ENCODE data around the gene C10orf62. TPM values are rescaled to one million over a fixed set of nuclear protein-coding genes. Genes with fewer than 3 reads are reported as not detected.

Gene C10orf62, protein sequence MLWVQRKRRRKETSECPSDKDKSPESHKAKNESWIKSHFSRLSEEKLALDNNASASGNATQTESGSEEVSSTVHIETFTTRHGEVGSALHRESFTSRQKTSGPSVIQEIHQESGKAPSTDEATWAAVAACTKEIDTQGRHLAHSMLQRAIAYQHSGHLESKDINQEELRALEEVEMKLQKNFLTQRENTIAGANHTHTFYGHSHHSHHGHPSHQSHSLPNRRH
- total RNA-seq (1 to 10 TPM in 3 of 9 donors, under 1 TPM in 3, not detected in 3; 0.47 to 2.3 (median 1.0) TPM), polyA plus RNA-seq (1 to 10 TPM in 1 of 3 donors, under 1 TPM in 2; 0.26 to 1.3 (median 0.44) TPM)
- long read RNA-seq, donor 1, result 0 reads
- long read RNA-seq, donor 2, result 0 reads
- long read RNA-seq, donor 3, result 0 reads
- long read RNA-seq, donor 4, result 0 reads
- long read RNA-seq, donor 5, result 0 reads
- long read RNA-seq, donor 6, result 0 reads
- long read RNA-seq, donor 7, result 0 reads
- long read RNA-seq, donor 8, result 0 reads
- long read RNA-seq, donor 9, result 0 reads
- long read RNA-seq, donor 10, result 0 reads

DNA sequence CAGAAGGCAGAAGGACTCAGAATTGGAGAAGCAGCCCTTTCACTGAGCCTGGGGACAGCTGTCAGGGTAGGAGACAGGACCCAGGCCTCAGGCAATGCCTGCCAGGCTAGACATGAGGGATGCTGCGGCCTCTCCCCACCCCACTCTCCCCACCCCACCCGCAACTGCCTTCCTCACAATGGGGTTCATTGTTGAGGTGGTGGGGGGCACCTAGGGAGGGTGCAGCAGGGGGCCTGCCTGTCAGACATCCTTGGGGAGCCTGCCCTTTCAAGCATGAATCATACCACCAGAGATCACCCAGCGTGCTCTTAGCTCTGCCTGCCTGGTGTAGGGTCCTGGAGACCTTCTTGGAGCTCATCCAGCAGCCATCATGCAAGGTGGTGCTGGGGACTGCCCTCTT lies at the start of gene C10orf62:
Gene C10orf62 (plus strand): TSS at position 243 of the 400 bp plus-strand sequence. CDS start 177 bp downstream, outside the sequence.
- TF ChIP-seq, protein P1, sequence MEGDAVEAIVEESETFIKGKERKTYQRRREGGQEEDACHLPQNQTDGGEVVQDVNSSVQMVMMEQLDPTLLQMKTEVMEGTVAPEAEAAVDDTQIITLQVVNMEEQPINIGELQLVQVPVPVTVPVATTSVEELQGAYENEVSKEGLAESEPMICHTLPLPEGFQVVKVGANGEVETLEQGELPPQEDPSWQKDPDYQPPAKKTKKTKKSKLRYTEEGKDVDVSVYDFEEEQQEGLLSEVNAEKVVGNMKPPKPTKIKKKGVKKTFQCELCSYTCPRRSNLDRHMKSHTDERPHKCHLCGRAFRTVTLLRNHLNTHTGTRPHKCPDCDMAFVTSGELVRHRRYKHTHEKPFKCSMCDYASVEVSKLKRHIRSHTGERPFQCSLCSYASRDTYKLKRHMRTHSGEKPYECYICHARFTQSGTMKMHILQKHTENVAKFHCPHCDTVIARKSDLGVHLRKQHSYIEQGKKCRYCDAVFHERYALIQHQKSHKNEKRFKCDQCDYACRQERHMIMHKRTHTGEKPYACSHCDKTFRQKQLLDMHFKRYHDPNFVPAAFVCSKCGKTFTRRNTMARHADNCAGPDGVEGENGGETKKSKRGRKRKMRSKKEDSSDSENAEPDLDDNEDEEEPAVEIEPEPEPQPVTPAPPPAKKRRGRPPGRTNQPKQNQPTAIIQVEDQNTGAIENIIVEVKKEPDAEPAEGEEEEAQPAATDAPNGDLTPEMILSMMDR (IDR thresholded peaks at IDR 0.05), result no peak
- no peak for TF ChIP-seq POLR2A (IDR thresholded peaks at IDR 0.05)

DNA sequence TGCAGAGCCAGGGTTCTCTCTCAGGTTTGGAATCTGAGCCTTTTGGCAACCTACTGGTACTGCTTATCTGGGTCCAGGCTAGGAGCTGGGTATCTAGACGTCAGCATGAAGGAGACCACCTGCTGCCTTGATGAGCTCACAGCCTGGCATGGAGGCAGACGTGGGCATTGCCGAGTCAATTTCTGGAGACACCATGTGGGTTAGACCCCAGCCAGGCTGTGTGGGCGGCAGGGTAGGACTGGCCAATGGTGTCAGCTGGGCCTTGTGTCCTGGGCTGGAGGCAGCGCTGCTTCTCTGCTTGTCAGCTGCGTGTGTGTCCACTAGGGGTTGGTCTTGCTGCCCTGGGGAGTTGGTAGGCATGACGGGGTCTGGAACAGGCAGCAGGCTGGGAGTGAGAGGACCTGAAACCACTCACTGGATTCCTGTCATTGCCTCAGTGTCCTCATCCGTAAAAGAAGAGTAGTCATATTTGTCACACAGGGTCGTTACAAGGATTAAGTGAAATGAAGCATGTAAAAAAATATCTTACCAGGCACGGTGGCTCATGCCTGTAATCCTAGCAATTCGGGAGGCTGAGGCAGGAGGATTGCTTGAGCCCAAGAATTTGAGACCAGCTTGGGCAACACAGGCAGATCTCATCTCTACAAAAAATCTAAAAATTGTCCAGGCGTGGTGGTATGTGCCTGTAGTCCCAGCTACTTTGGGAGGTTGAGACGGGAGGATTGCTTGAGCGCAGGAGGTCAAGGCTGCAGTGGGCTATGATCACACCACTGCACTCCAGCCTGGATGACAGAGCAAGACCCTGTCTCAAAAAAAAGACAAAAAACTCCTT lies 48.6 kb upstream of the C10orf62 start:
- Histone ChIP-seq H3K9me3 (replicated peaks in 1 of 3) (no peaks in the 10 kb centered on the region), H3K36me3 (replicated peaks in 1 of 2) (no peaks in the 10 kb centered on the region), H3K4me1 (replicated peaks in 1 of 2) (peaks cover 12 to 22% of the 10 kb centered on the region in 2 donors), H3K27me3 (no peaks in the 10 kb centered on the region), H3K4me3 (no peak overlapping the region), H3K27ac (peak overlapping the region in 1 of 5 donors; percentile 42)
- 84 to 87% (median 86%) methylated on average over 8 to 14 of the region's 14 CpGs for WGBS, 4 donors
- no peak for TF ChIP-seq POLR2A (IDR thresholded peaks at IDR 0.05)
- TF ChIP-seq, protein P1 (IDR thresholded peaks at IDR 0.05), result no peak
- intact Hi-C loops (cut with DNase I), result loop anchor here in 1 of 2 donors (5.0 kb wide), 1 partner anchor 39 kb away; no protein-coding TSS in a partner anchor
- DNase-seq, result no peak

More for the DNA sequence above, at the start of gene C10orf62:
- Histone ChIP-seq H3K36me3 (replicated peaks in 1 of 2) (no peaks in the 10 kb centered on the region), H3K4me1 (replicated peaks in 1 of 2) (peaks cover 8 to 23% of the 10 kb centered on the region in 2 donors), H3K4me3 (no peak within 1 kb of the TSS), H3K27ac (no peak within 1 kb of the TSS), H3K27me3 (no peaks in the 10 kb centered on the region), H3K9me3 (replicated peaks in 1 of 3) (no peaks in the 10 kb centered on the region)
- intact Hi-C loops (cut with DNase I), result no loop called here
- 82 to 100% (median 93%) methylated on average over 1 to 3 of the region's 3 CpGs for WGBS, 4 donors
- DNase-seq, result no peak

DNA sequence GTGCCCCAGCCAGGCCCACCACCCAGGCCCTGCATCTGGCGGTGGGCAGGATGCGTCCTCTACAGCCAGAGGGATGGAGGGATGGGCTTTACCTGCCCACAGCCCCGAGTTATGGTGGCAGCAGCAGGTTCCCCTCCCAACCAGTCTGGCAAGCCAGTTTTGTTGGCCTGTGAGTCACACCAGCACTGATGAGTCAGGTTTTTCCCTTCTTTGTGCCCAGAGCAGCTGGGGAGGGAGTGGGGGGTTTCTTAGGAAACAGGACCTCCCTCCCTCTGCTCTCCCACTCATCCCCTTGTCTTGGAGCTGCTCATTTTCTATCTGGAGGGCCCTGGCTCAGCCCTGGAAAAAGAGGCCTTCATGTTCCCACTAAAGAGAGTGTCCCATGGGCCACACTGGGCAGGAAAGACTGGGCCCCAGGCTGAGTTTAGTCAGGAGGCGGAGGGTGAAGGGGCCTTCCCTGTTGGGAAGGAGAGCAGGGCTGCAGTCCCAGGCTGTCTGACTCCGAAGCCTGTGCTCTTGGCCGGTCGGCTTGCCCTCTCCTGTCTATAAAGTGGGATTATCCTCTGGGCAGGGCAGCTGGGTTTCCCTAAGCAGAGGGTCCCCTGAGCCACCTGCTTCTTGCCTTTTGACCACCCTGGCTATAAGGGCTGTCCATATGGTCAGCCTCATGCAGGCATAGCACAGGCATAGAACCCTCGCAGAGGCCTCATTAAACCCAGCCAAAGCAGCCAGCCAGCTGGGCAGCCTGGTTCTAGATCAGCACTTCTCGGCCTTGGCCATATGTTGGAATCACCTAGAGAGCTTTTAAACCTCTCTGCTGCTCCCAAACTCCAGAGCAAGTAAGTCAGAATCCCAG lies 47.1 kb upstream of the C10orf62 start:
- intact Hi-C loops (cut with DNase I), result loop anchor here in 1 of 2 donors (5.0 kb wide), 1 partner anchor 40 kb away; no protein-coding TSS in a partner anchor

More for the DNA sequence above, 47.1 kb upstream of the C10orf62 start:
- Histone ChIP-seq H3K27ac (peak overlapping the region; percentile 43 to 93 (median 84)), H3K9me3 (replicated peaks in 1 of 3) (no peaks in the 10 kb centered on the region), H3K4me1 (replicated peaks in 1 of 2) (peaks cover 12 to 22% of the 10 kb centered on the region in 2 donors), H3K27me3 (no peaks in the 10 kb centered on the region), H3K36me3 (replicated peaks in 1 of 2) (no peaks in the 10 kb centered on the region), H3K4me3 (no peak overlapping the region)
- TF ChIP-seq POLR2A (IDR thresholded peaks at IDR 0.05), result peak in 1 of 2 donors; percentile 35
- TF ChIP-seq, protein P1 (IDR thresholded peaks at IDR 0.05), result no peak
- DNase-seq, result peak; percentile 82 to 94 (median 88)
- WGBS, 4 donors, result 23 to 52% (median 47%) methylated on average over 4 to 9 of the region's 9 CpGs

Measured in adrenal gland (tissue), 19 donors.